Neutrophil (primary cell): Measurements from ENCODE around the gene HYAL1.

Experiments
- H3K27ac ChIP-seq: fragments of 200-600 bp; sonication (generic); 2 replicates; pipeline ENCODE4 v1.5.1; 2016; ENCODE audit warnings: mild to moderate bottlenecking, moderate library complexity
- H3K27me3 ChIP-seq: fragments of 200-600 bp; sonication (generic); 2 replicates; pipeline ENCODE4 v1.6.0; 2016; ENCODE audit warnings: mild to moderate bottlenecking
- H3K36me3 ChIP-seq: fragments of 200-600 bp; sonication (generic); 2 replicates; pipeline ENCODE4 v1.5.1; 2017
- H3K4me1 ChIP-seq, 2 experiments: fragments of 200-600 bp in 1 of 2; sonication (generic) in 1 of 2; 1 replicate in 1 of 2; 2 replicates in 1 of 2; pipeline versions ENCODE4 v1.5.1 to v1.6.1; 2013 to 2016; ENCODE audit warnings: low read depth in 1 of 2, low read length in 1 of 2, mild to moderate bottlenecking in 1 of 2, moderate library complexity in 1 of 2; ENCODE audit not compliant: control insufficient read depth in 1 of 2, insufficient read depth in 1 of 2
- H3K4me3 ChIP-seq, 2 experiments: fragments of 200-600 bp in 1 of 2; sonication (generic) in 1 of 2; 1 replicate in 1 of 2; 2 replicates in 1 of 2; pipeline ENCODE4 v1.5.1; 2013 to 2016; ENCODE audit warnings: low read depth in 1 of 2, low read length in 1 of 2, mild to moderate bottlenecking in 1 of 2, moderate library complexity in 1 of 2
- H3K9me3 ChIP-seq: fragments of 200-600 bp; sonication (generic); 2 replicates; pipeline ENCODE4 v1.5.1; 2016
- TF ChIP-seq, protein P1 (sequence below): fragments of 200-600 bp; sonication (generic); IDR thresholded peaks from 2 replicates; pipeline ENCODE4 v1.5.1; 2016; ENCODE audit warnings: antibody characterized with exemption

Gene HYAL1

GRCh38 chr3:50269460-50269859 is 33.9 kb downstream of the HYAL1 start:
- TF ChIP-seq, protein P1, sequence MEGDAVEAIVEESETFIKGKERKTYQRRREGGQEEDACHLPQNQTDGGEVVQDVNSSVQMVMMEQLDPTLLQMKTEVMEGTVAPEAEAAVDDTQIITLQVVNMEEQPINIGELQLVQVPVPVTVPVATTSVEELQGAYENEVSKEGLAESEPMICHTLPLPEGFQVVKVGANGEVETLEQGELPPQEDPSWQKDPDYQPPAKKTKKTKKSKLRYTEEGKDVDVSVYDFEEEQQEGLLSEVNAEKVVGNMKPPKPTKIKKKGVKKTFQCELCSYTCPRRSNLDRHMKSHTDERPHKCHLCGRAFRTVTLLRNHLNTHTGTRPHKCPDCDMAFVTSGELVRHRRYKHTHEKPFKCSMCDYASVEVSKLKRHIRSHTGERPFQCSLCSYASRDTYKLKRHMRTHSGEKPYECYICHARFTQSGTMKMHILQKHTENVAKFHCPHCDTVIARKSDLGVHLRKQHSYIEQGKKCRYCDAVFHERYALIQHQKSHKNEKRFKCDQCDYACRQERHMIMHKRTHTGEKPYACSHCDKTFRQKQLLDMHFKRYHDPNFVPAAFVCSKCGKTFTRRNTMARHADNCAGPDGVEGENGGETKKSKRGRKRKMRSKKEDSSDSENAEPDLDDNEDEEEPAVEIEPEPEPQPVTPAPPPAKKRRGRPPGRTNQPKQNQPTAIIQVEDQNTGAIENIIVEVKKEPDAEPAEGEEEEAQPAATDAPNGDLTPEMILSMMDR, result no peak
- Histone ChIP-seq H3K27me3 (peaks cover 62% of the 10 kb centered on the region), H3K27ac (no peak overlapping the region), H3K36me3 (no peaks in the 10 kb centered on the region), H3K4me3 (no peak overlapping the region), H3K4me1 (peaks cover 19 to 20% of the 10 kb centered on the region in 2 experiments), H3K9me3 (no peaks in the 10 kb centered on the region)

DNA sequence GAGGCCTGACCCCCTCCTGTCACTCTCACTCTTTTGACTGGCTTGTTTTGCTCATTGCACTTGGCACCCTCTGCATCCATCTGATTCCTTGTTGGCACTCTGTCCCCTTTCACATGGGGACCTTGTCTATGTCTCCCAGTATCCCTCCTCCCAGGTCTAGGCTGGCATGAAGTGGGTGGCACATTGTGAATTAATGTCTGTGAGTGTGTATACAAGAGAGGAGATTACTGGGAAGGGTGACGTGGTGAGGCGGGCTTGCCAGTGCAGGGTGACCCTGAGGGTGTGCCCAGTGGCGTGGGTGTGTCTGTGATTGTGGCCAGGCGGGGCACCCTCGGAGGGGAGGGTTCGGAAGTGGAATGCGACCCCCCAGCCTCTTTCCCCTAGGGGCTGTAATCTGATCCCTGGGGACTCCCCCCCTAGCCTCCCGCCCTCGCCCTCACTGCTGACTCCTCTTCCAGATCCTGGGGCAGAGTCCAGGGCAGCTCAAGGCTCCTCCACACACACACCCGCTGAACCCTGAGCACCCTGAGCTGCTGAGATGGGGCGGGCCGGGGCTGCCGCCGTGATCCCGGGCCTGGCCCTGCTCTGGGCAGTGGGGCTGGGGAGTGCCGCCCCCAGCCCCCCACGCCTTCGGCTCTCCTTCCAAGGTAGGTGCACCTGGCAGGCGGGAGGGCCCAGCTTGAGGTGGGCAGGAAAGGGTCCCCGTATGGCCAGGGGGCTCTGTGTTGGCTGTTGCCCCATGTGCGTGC is 34.5 kb downstream of the HYAL1 start, which contains the start of gene SEMA3B:
TSS of gene SEMA3B (plus strand) at position 445 of the 749 bp plus-strand sequence. CDS start at position 539, 94 bp downstream.
- H3K4me3 ChIP-seq, result no peak within 1 kb of the TSS

DNA sequence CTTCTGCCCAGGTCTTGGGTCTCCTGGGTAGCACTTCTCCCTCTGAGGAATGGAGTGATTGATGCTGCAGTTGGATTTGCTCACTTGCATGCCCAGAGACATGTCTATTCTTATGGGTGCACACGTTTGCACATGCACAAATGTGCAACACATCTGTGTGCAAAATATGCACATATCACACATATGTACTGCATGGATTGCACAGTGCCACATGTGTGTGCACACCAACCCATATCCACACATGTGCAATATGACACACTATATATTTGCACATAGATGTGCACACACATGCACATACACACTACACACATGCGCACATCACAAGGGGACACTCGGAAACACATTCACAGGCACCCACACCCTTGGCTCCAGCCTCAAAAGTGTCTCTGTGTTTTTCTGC is 35.1 kb downstream of the HYAL1 start:
- H3K27ac ChIP-seq, result no peak overlapping the region
- peaks cover 7 to 8% of the 10 kb centered on the region in 2 experiments for H3K4me1 ChIP-seq
- TF ChIP-seq, protein P1, result no peak
- peaks cover 50% of the 10 kb centered on the region for H3K27me3 ChIP-seq
- no peaks in the 10 kb centered on the region for H3K36me3 ChIP-seq
- H3K9me3 ChIP-seq, result no peaks in the 10 kb centered on the region
- no peak overlapping the region for H3K4me3 ChIP-seq

More for the DNA sequence above, 34.5 kb downstream of the HYAL1 start, which contains the start of gene SEMA3B:
- Histone ChIP-seq H3K27me3 (peaks cover 56% of the 10 kb centered on the region), H3K36me3 (no peaks in the 10 kb centered on the region), H3K9me3 (no peaks in the 10 kb centered on the region), H3K4me1 (peaks cover 13 to 14% of the 10 kb centered on the region in 2 experiments), H3K27ac (no peak within 1 kb of the TSS)
- TF ChIP-seq, protein P1, result no peak

DNA sequence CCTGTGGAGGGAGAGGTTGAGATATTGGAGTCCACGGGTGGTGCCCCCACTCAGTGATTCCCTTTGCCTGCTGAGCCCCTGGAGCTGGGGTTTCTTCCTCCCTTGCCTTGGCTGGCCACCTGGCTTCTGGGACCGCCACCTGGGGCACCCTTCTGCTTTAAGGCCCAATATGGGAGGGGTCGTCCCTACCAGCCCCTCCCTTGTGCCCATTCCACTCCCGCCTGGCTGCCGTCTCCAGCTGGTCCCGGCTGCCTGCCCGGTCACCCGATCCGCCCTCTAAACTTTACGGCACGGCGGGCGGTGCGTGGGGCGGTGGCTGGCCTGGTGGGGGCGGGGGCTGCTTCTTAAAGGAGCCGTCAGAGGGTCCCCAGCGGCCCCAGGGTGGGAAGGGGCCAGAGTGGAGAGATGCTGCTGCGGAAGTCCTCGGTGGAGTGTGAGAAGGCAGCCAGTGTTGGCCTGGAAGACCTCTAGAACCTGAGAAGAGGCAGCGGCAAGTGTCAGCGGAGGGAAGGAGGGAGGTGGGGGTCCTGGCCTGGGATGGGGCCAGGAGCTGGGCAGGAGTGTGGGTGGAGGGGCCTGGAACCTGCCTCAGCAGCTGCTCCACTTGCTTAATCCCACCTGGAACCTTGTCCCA is 36.0 kb downstream of the HYAL1 start:
- TF ChIP-seq, protein P1, result no peak

GRCh38 chr3:50266836-50267235 is 36.5 kb downstream of the HYAL1 start:
- H3K4me3 ChIP-seq, result no peak overlapping the region

More for the DNA sequence above, 36.0 kb downstream of the HYAL1 start:
- Histone ChIP-seq H3K9me3 (no peaks in the 10 kb centered on the region), H3K4me3 (no peak overlapping the region), H3K4me1 (no peaks in the 10 kb centered on the region), H3K36me3 (peaks cover 7% of the 10 kb centered on the region), H3K27me3 (peaks cover 49% of the 10 kb centered on the region), H3K27ac (no peak overlapping the region)

More at GRCh38 chr3:50266836-50267235, 36.5 kb downstream of the HYAL1 start:
- peaks cover 13% of the 10 kb centered on the region for H3K36me3 ChIP-seq
- no peak overlapping the region for H3K27ac ChIP-seq
- H3K4me1 ChIP-seq, result no peaks in the 10 kb centered on the region
- H3K27me3 ChIP-seq, result peaks cover 49% of the 10 kb centered on the region
- TF ChIP-seq, protein P1, result no peak
- H3K9me3 ChIP-seq, result no peaks in the 10 kb centered on the region
